Endothelial cell (in vitro differentiated cells): Measurements from ENCODE around the gene MAGI1. TPM values are rescaled to one million over a fixed set of nuclear protein-coding genes. Genes with fewer than 3 reads are reported as not detected.

ENCODE experiments used
- DNase-seq: peaks from one replicate; pipeline ENCODE4 v3.0.0; 2021; ENCODE audit warnings: low spot score
- H3K27ac Mint-ChIP-seq: one replicate; pipeline ENCODE4 v1.8.0; 2021; ENCODE audit warnings: mixed read lengths, inconsistent platforms; ENCODE audit not compliant: unreplicated experiment
- H3K27me3 Mint-ChIP-seq: one replicate; pipeline ENCODE4 v1.8.0; 2021; ENCODE audit warnings: mild to moderate bottlenecking, moderate library complexity, mixed read lengths, inconsistent platforms; ENCODE audit not compliant: unreplicated experiment
- H3K36me3 Mint-ChIP-seq: one replicate; pipeline ENCODE4 v1.8.0; 2021; ENCODE audit warnings: mild to moderate bottlenecking, low read depth, mixed read lengths, inconsistent platforms; ENCODE audit not compliant: unreplicated experiment
- H3K4me1 Mint-ChIP-seq: one replicate; pipeline ENCODE4 v1.8.0; 2021; ENCODE audit warnings: mild to moderate bottlenecking, mixed read lengths, inconsistent platforms; ENCODE audit not compliant: unreplicated experiment
- H3K4me3 Mint-ChIP-seq: one replicate; pipeline ENCODE4 v1.8.0; 2021; ENCODE audit warnings: mild to moderate bottlenecking, mixed read lengths, inconsistent platforms; ENCODE audit not compliant: unreplicated experiment
- H3K9me3 Mint-ChIP-seq: one replicate; pipeline ENCODE4 v1.8.0; 2021; ENCODE audit warnings: mixed read lengths, inconsistent platforms; ENCODE audit not compliant: unreplicated experiment
- total RNA-seq: library from RNA; stranded (reverse); fragmentation: NEBNext Ultra II Directional; extraction: Animal tissue kit (Norgen Biotek cat#: 25700); gene quantifications from one replicate; pipeline ENCODE4 v1.2.1, GENCODE V29; 2021; ENCODE audit not compliant: unreplicated experiment
- TF ChIP-seq, protein P1 (sequence below): fragments of 200-600 bp; sonication (generic); IDR thresholded peaks from one replicate; pipeline ENCODE4 v1.5.0; 2021; ENCODE audit warnings: antibody characterized with exemption; ENCODE audit not compliant: unreplicated experiment

The MAGI1 gene
- total RNA-seq, 1 donor from 2014 or later, result 33.8 TPM

DNA sequence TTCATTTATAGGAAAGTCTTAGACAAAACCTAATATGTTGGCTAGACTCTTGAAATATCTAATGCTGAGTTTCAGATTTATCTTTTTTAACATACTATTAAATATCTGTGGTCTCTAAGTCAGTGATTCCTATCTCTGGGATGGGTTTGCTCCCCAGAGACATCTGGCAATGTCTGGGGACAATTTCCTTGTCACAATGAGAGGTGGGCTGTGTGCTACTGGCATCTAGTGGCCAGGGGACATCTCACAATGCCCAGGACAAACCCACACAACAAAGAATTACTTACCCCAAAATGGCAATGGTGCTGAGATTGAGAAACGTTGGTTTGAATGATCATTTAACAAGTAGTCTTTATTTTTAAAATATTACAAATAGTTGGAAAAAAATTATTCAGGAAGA lies 602.1 kb downstream of the MAGI1 start:
- Mint-ChIP-seq H3K27me3 (no peaks in the 10 kb centered on the region), H3K4me3 (no peak overlapping the region), H3K9me3 (no peaks in the 10 kb centered on the region), H3K36me3 (no peaks in the 10 kb centered on the region), H3K27ac (no peak overlapping the region), H3K4me1 (no peaks in the 10 kb centered on the region)
- TF ChIP-seq, protein P1, sequence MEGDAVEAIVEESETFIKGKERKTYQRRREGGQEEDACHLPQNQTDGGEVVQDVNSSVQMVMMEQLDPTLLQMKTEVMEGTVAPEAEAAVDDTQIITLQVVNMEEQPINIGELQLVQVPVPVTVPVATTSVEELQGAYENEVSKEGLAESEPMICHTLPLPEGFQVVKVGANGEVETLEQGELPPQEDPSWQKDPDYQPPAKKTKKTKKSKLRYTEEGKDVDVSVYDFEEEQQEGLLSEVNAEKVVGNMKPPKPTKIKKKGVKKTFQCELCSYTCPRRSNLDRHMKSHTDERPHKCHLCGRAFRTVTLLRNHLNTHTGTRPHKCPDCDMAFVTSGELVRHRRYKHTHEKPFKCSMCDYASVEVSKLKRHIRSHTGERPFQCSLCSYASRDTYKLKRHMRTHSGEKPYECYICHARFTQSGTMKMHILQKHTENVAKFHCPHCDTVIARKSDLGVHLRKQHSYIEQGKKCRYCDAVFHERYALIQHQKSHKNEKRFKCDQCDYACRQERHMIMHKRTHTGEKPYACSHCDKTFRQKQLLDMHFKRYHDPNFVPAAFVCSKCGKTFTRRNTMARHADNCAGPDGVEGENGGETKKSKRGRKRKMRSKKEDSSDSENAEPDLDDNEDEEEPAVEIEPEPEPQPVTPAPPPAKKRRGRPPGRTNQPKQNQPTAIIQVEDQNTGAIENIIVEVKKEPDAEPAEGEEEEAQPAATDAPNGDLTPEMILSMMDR, result no peak
- DNase-seq, result peak; percentile 49

DNA sequence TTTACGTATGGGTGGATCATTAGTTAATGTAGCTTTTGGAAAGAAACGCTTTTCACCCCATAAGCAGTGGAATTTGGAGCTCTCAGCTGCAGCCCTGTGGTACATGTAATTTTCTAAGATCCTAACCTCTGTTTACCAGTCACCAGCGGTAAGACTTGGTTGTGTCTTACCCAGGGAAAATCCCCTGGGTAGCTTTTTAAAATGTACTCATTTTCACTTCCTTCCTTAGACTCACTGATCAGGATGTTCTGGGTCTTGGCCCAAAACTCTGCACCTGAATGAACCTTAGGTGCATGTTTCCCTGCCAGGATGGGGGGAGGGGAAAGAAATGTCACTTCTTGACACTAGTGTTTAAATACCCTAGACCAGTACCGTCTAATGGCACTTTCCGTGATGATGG lies 605.2 kb downstream of the MAGI1 start:
- no peak for DNase-seq
- Mint-ChIP-seq H3K27ac (no peak overlapping the region), H3K27me3 (peaks cover 2% of the 10 kb centered on the region), H3K4me3 (no peak overlapping the region), H3K9me3 (no peaks in the 10 kb centered on the region), H3K36me3 (peaks cover 12% of the 10 kb centered on the region), H3K4me1 (no peaks in the 10 kb centered on the region)
- TF ChIP-seq, protein P1, result no peak

DNA sequence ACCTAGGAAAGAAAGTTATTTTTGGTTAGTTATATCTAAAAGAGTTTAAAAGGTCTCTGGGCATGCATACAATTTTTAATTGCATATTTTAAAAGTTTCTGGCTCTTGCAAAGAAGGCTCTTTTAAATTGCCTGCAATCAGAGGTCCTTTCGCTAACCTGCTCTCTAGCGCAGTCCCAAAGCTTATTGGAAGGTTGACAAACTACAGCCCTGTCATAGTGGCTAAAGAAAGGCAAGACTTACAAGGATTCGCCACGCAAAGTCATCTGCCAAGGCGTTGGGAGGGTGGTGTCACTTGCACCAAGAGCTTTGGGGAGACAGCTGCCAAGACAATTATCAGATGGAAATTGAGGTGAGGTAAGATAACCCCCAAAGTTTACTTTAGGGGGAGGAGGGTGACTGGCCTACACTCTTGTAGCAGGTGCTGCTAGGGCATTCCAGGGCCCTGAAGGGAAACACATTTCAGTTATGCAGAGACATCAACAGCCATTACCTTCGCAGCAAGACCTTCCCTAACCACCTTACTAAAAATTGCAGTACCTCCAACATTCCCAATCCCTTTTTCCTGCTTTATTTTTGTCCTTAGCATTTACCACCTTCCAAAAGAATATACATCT lies 606.2 kb downstream of the MAGI1 start:
- TF ChIP-seq, protein P1, result no peak
- DNase-seq, result no peak
- Mint-ChIP-seq H3K36me3 (peaks cover 12% of the 10 kb centered on the region), H3K27me3 (peaks cover 2% of the 10 kb centered on the region), H3K4me1 (no peaks in the 10 kb centered on the region), H3K27ac (no peak overlapping the region), H3K9me3 (no peaks in the 10 kb centered on the region), H3K4me3 (no peak overlapping the region)

DNA sequence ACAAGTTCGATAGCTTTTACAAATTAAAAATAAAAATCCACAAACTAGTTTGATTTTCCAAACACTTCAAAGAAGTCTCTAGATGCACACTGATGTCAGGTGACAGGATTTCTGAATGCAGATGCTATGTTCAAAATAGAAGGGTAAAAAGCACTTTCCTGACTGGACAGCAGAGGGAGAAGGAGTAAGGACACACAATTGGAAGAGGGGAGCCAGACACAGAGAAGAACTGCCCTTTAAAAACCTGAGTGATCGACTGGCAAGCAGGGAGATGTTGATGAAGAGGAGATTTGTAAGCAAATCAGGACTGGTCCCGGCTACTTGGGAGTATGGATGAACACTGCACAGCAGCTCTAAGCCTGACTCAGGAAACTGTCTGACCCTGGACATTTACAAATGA lies 612.8 kb downstream of the MAGI1 start:
- H3K36me3 Mint-ChIP-seq, result peaks cover 12% of the 10 kb centered on the region
- H3K9me3 Mint-ChIP-seq, result no peaks in the 10 kb centered on the region
- H3K27me3 Mint-ChIP-seq, result peaks cover 3% of the 10 kb centered on the region
- TF ChIP-seq, protein P1, result no peak
- H3K4me1 Mint-ChIP-seq, result no peaks in the 10 kb centered on the region
- no peak overlapping the region for H3K27ac Mint-ChIP-seq
- no peak overlapping the region for H3K4me3 Mint-ChIP-seq
- peak; percentile 20 for DNase-seq

DNA sequence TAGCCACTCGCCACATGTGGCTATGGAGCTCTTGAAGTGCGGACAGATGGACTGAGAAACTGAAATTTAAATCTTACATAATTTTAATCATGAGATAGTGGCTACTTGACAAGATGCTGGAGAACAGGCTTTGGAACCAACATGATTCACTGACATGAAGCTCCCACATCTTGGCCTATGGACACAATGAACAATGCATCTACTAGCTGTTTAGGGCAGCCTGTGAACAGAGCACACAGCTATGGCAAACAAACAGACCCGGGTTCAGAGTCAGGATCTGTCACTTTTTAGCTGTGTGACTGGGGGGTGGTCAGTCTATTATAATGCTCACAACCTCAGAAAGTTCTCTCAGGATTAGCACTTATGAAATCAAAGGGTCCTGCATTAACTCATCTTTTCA lies 616.6 kb downstream of the MAGI1 start:
- Mint-ChIP-seq H3K27me3 (peaks cover 10% of the 10 kb centered on the region), H3K27ac (no peak overlapping the region), H3K9me3 (no peaks in the 10 kb centered on the region), H3K36me3 (peaks cover 4% of the 10 kb centered on the region), H3K4me3 (no peak overlapping the region), H3K4me1 (no peaks in the 10 kb centered on the region)
- no peak for DNase-seq
- TF ChIP-seq, protein P1, result no peak
